B cell (primary cell): ENCODE data around the gene NLGN1. TPM values are rescaled to one million over a fixed set of nuclear protein-coding genes. Genes with fewer than 3 reads are reported as not detected.

Source experiments
- ATAC-seq: fragments of 200-7000 bp; cut with Tn5 transposase; one replicate; pipeline ENCODE4 v1.10.0; 2021; ENCODE audit warnings: low read depth, mild to moderate bottlenecking, moderate number of reproducible peaks, moderate library complexity
- CTCF ChIA-PET: fragments of 350-600 bp; sonication (Branson Sonifier 250); formaldehyde crosslinking; loops from one replicate; lab custom pipeline; 2021; ENCODE audit warnings: antibody characterized with exemption, inconsistent platforms; lab: Charles Lee
- POLR2A ChIA-PET: fragments of 350-600 bp; sonication (Branson Sonifier 250); formaldehyde crosslinking; loops from one replicate; lab custom pipeline; 2021; ENCODE audit warnings: antibody characterized with exemption; lab: Charles Lee
- DNase-seq: peaks from one replicate; pipeline ENCODE4 v3.0.0; 2013
- H2AFZ ChIP-seq: 2 replicates; pipeline ENCODE4 v1.6.1; 2012; ENCODE audit warnings: mild to moderate bottlenecking, low read depth, low read length; ENCODE audit not compliant: insufficient read depth, poor library complexity, severe bottlenecking
- H3K27ac ChIP-seq, 2 donors: 1 replicate in 1 of 2; 2 replicates in 1 of 2; pipeline ENCODE4 v1.5.1; 2012 to 2013; ENCODE audit warnings: low read length in 2 of 2, mild to moderate bottlenecking in 2 of 2, moderate library complexity in 1 of 2
- H3K27me3 ChIP-seq, 4 experiments: fragments of 200-600 bp in 1 of 4; sonication (generic) in 1 of 4; replicated peaks in 1 of 4; 1 replicate in 2 of 4; 2 replicates in 2 of 4; pipeline versions ENCODE4 v1.6.1 to v1.7.0; 2013 to 2016; ENCODE audit warnings: low read length in 3 of 4, mild to moderate bottlenecking in 2 of 4, mixed read lengths in 1 of 4, moderate library complexity in 1 of 4; ENCODE audit not compliant: insufficient read depth in 4 of 4, control insufficient read depth in 3 of 4; ENCODE audit errors: control extremely low read depth in 1 of 4
- H3K36me3 ChIP-seq, 2 experiments: replicated peaks in 1 of 2; 1 replicate in 1 of 2; 2 replicates in 1 of 2; pipeline versions ENCODE4 v1.6.1 to v1.7.1; 2013; ENCODE audit warnings: low read length in 1 of 2; ENCODE audit not compliant: insufficient read depth in 2 of 2, control insufficient read depth in 1 of 2; ENCODE audit errors: control extremely low read depth in 1 of 2, extremely low read depth in 1 of 2
- H3K4me1 ChIP-seq, 2 donors: fragments of 200-600 bp in 1 of 2; sonication (generic) in 1 of 2; 1 replicate in 1 of 2; 2 replicates in 1 of 2; pipeline versions ENCODE4 v1.5.1 to v1.6.1; 2013 to 2017; ENCODE audit warnings: low read length in 2 of 2; ENCODE audit not compliant: control insufficient read depth in 2 of 2, insufficient read depth in 2 of 2
- H3K4me2 ChIP-seq: replicated peaks from 2 replicates; pipeline ENCODE3; 2012; ENCODE audit warnings: mild to moderate bottlenecking, low read depth, low read length; ENCODE audit not compliant: poor library complexity, severe bottlenecking
- H3K4me3 ChIP-seq, 5 experiments: fragments of 200-600 bp in 1 of 5; sonication (generic) in 1 of 5; 1 replicate in 3 of 5; 2 replicates in 2 of 5; pipeline versions ENCODE4 v1.5.1 to v1.7.0; 2011 to 2016; ENCODE audit warnings: low read length in 4 of 5, mild to moderate bottlenecking in 4 of 5, low read depth in 2 of 5, control low read depth in 1 of 5, moderate library complexity in 1 of 5; ENCODE audit not compliant: insufficient read depth in 1 of 5; ENCODE audit errors: control extremely low read depth in 1 of 5, extremely low read depth in 1 of 5
- H3K79me2 ChIP-seq: fragments of 200-600 bp; sonication (generic); one replicate; pipeline ENCODE4 v1.6.0; 2016; ENCODE audit warnings: low read length; ENCODE audit not compliant: control insufficient read depth, insufficient read depth
- H3K9ac ChIP-seq: fragments of 200-600 bp; sonication (generic); 2 replicates; pipeline ENCODE4 v1.6.1; 2017; ENCODE audit warnings: mild to moderate bottlenecking, low read length, moderate library complexity
- H3K9me3 ChIP-seq, 3 donors: one replicate each; pipeline versions ENCODE4 v1.6.1 to v1.7.1; 2013; ENCODE audit warnings: low read length in 2 of 3; ENCODE audit not compliant: control insufficient read depth in 2 of 3, insufficient read depth in 1 of 3; ENCODE audit errors: control extremely low read depth in 1 of 3
- H4K20me1 ChIP-seq: 2 replicates; pipeline ENCODE4 v1.6.0; 2012; ENCODE audit warnings: mild to moderate bottlenecking, low read length; ENCODE audit not compliant: insufficient read depth, control insufficient read depth, poor library complexity, severe bottlenecking
- H3K27ac Mint-ChIP-seq: one replicate; pipeline ENCODE4 v1.8.0; 2021; ENCODE audit warnings: mixed read lengths
- H3K27me3 Mint-ChIP-seq: one replicate; pipeline ENCODE4 v1.8.0; 2021; ENCODE audit warnings: mixed read lengths
- H3K4me1 Mint-ChIP-seq: one replicate; pipeline ENCODE4 v1.8.0; 2021; ENCODE audit warnings: mixed read lengths
- H3K4me3 Mint-ChIP-seq: one replicate; pipeline ENCODE4 v1.8.0; 2021; ENCODE audit warnings: mixed read lengths
- H3K9me3 Mint-ChIP-seq: one replicate; pipeline ENCODE4 v1.8.0; 2022; ENCODE audit warnings: mixed read lengths; ENCODE audit not compliant: insufficient read depth
- CTCF ChIP-seq: fragments of 200-600 bp; IDR thresholded peaks from one replicate; pipeline ENCODE4 v1.8.0; 2022; ENCODE audit warnings: antibody characterized with exemption, mild to moderate bottlenecking
- EZH2 ChIP-seq: IDR thresholded peaks from 2 replicates; pipeline ENCODE4 v1.6.1; 2012; ENCODE audit warnings: borderline replicate concordance, low read depth, mild to moderate bottlenecking, moderate library complexity, low read length; ENCODE audit not compliant: insufficient read depth, poor library complexity, severe bottlenecking
- WGBS: methylation state at CpG from one replicate; pipeline ENCODE4 v1.1.5; 2013; ENCODE audit warnings: missing lambda C conversion rate; ENCODE audit not compliant: insufficient coverage; 5-methylcytosine and 5-hydroxymethylcytosine counted together
- intact Hi-C: fragments of 100-400 bp; cut with micrococcal nuclease; formaldehyde crosslinking; loops from one replicate; pipeline ENCODE4 v1.10.0; 2022
- polyA plus RNA-seq: library from polyadenylated mRNA; depleted of rRNA; stranded (reverse); fragments of >200 nt; gene quantifications from 2 replicates; pipeline ENCODE4 v1.2.3, GENCODE V29; 2012
- total RNA-seq, 2 donors: library from RNA; stranded (reverse); fragments of 120-200 nt in 1 of 2; gene quantifications; 1 replicate in 1 of 2; 2 replicates in 1 of 2; pipeline versions ENCODE4 v1.2.3 to v1.2.4, GENCODE V29; 2013 to 2022

The NLGN1 gene
- total and polyA plus RNA-seq, 2 donors (not counting 1 experiment from before 2014, with no cell fraction given) = not detected

DNA sequence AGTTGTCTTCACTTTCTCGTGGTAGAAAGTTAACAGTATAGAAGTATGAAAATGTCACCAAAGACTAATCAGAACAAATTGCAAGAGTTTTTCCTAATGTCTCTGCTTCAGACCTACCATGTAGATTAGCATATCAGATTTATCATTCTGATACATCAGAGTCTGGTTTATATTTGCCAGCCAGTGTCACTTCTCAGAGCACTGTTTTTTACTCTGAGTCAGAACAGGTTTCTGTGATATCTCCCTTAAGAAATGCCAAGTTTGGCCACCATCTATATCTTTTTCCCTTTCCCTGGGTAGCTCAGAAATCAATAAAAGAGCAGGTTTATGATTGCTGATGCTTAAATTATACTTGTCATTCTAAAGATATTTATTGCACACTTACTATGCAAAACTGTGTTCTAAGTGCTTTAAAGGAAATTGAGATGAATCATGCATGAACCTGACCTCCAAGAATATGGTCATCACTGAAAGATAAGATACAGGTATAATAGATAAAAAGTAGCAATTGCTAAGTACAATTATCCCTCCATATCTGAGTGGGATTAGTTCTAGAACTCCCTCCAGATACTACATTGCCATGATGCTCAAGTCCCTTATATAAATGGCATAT is 788.9 kb downstream of the NLGN1 start:
- peaks cover 3% of the 10 kb centered on the region for H3K9me3 Mint-ChIP-seq
- no peaks in the 10 kb centered on the region for H3K4me1 Mint-ChIP-seq
- Histone ChIP-seq H3K9me3 (no peaks in the 10 kb centered on the region), H3K27me3 (no peaks in the 10 kb centered on the region), H3K9ac (no peak overlapping the region), H4K20me1 (no peaks in the 10 kb centered on the region), H3K79me2 (no peaks in the 10 kb centered on the region), H3K4me1 (no peaks in the 10 kb centered on the region), H3K4me2 (no peak overlapping the region), H3K4me3 (no peak overlapping the region), H3K36me3 (no peaks in the 10 kb centered on the region), H3K27ac (no peak overlapping the region), H2AFZ (no peak overlapping the region)
- CTCF ChIA-PET = no interaction called here
- ATAC-seq = no peak
- DNase-seq = no peak
- no peak overlapping the region for H3K27ac Mint-ChIP-seq
- WGBS = no CpG with 5 or more reads among the region's 1 CpG
- POLR2A ChIA-PET = no interaction called here
- intact Hi-C loops = no loop called here
- no peaks in the 10 kb centered on the region for H3K27me3 Mint-ChIP-seq
- no peak overlapping the region for H3K4me3 Mint-ChIP-seq
- TF ChIP-seq CTCF (no peak), EZH2 (no peak)

DNA sequence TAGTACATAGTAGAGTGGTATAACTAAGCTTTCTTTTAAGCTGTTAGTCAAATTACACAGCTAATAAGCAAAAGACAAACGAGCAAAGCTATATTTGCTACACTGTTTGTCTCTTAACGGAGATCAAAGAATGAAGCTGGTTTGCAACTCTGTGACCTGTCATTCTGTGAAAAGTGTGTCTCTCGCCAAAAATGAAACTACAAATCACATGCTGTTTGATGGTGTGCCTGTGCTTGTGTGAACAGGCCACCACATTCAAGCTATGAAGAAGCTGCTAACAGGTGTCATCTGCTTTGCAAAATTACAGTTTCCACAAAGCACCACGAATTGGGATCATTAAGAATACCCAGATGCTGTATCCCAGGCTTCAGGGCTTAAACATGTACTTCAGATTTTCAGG is 793.8 kb downstream of the NLGN1 start:
- CTCF ChIA-PET = no interaction called here
- no peaks in the 10 kb centered on the region for H3K9me3 ChIP-seq

More for the DNA sequence above, 793.8 kb downstream of the NLGN1 start:
- no peak overlapping the region for H3K4me3 ChIP-seq
- no peak for ATAC-seq
- intact Hi-C loops = no loop called here
- DNase-seq = no peak
- H3K27me3 Mint-ChIP-seq = no peaks in the 10 kb centered on the region
- H3K9me3 Mint-ChIP-seq = no peaks in the 10 kb centered on the region
- no peak overlapping the region for H3K4me2 ChIP-seq
- no peak overlapping the region for H3K9ac ChIP-seq
- 42% methylated on average over 2 of the region's 4 CpGs for WGBS
- no peak overlapping the region for H3K27ac Mint-ChIP-seq
- H3K4me1 ChIP-seq = no peaks in the 10 kb centered on the region
- H3K4me1 Mint-ChIP-seq = no peaks in the 10 kb centered on the region
- no peaks in the 10 kb centered on the region for H4K20me1 ChIP-seq
- no peak overlapping the region for H3K4me3 Mint-ChIP-seq
- H3K36me3 ChIP-seq = no peaks in the 10 kb centered on the region
- POLR2A ChIA-PET = no interaction called here
- H3K79me2 ChIP-seq = no peaks in the 10 kb centered on the region
- no peaks in the 10 kb centered on the region for H3K27me3 ChIP-seq
- TF ChIP-seq EZH2 (no peak), CTCF (no peak)
- H3K27ac ChIP-seq = no peak overlapping the region
- H2AFZ ChIP-seq = no peak overlapping the region
